GM12892 (cell line): Measurements from ENCODE around the gene UGT1A10.
"Not testable (repeated sequence)": the region's sequence is repeated elsewhere in the genome, so short reads cannot be mapped to it uniquely, and the experiment has no call there.

ENCODE experiments used
- POLR2AphosphoS5 ChIP-seq: IDR thresholded peaks from 2 replicates; pipeline ENCODE4 v1.6.1; 2011; ENCODE audit warnings: low read depth, low read length, control low read depth
- TAF1 ChIP-seq: IDR thresholded peaks from 2 replicates; pipeline ENCODE4 v1.6.1; 2011; ENCODE audit warnings: low read depth, mild to moderate bottlenecking, control low read depth, low read length, borderline replicate concordance

GRCh38 chr2:233736868-233737653 is 100.8 kb downstream of the UGT1A10 start:
- TF ChIP-seq POLR2AphosphoS5, TAF1: not testable (repeated sequence)
